Caco-2 (cell line): Measurements from ENCODE around the gene DNAH8. TPM values are rescaled to one million over a fixed set of nuclear protein-coding genes. Genes with fewer than 3 reads are reported as not detected.

Experiments
- BruUV-seq: library from RNA; stranded (reverse); fragments of 400-500 nt; replicated peaks from 2 replicates; lab custom pipeline; 2021; lab: Mats Ljungman, UMichigan
- CTCF ChIA-PET: fragments of 300-600 bp; sonication (Branson Sonifier 250); formaldehyde crosslinking; loops from one replicate; lab custom pipeline; 2022; ENCODE audit warnings: antibody characterized with exemption; lab: Charles Lee
- POLR2A ChIA-PET: fragments of 300-600 bp; sonication (Branson Sonifier 250); formaldehyde crosslinking; loops from one replicate; lab custom pipeline; 2022; ENCODE audit warnings: antibody characterized with exemption; lab: Charles Lee
- DNase-seq, 2 experiments: peaks; one replicate each; pipeline versions ENCODE4 v3.0.0 to v3.0.0-alpha.2; 2020 to 2022
- H3K27me3 ChIP-seq: replicated peaks from 2 replicates; pipeline ENCODE4 v1.6.0; 2011; ENCODE audit warnings: low read length; ENCODE audit not compliant: control insufficient read depth, insufficient read depth
- H3K36me3 ChIP-seq: 2 replicates; pipeline ENCODE4 v1.5.1; 2011; ENCODE audit warnings: low read length; ENCODE audit not compliant: control insufficient read depth, insufficient read depth
- H3K4me1 ChIP-seq: fragments of 250-450 bp; sonication (Bioruptor Pico); 2 replicates; pipeline ENCODE4 v1.5.1; 2020; ENCODE audit warnings: mild to moderate bottlenecking
- H3K4me3 ChIP-seq: 2 replicates; pipeline ENCODE4 v1.5.1; 2011; ENCODE audit warnings: low read depth, mild to moderate bottlenecking, control low read depth, low read length
- H3K9me3 ChIP-seq: fragments of 250-450 bp; sonication (Bioruptor Pico); 2 replicates; pipeline ENCODE4 v1.5.1; 2020; ENCODE audit warnings: mild to moderate bottlenecking, moderate library complexity
- H3K27ac Mint-ChIP-seq: one replicate; pipeline ENCODE4 v1.8.0; 2022; ENCODE audit warnings: mixed read lengths; ENCODE audit not compliant: unreplicated experiment
- H3K27me3 Mint-ChIP-seq: one replicate; pipeline ENCODE4 v1.8.0; 2022; ENCODE audit warnings: mixed read lengths; ENCODE audit not compliant: insufficient read depth, unreplicated experiment
- H3K36me3 Mint-ChIP-seq: one replicate; pipeline ENCODE4 v1.8.0; 2022; ENCODE audit warnings: mild to moderate bottlenecking, mixed read lengths; ENCODE audit not compliant: insufficient read depth, unreplicated experiment
- H3K4me1 Mint-ChIP-seq: one replicate; pipeline ENCODE4 v1.8.0; 2022; ENCODE audit warnings: low read depth, mixed read lengths; ENCODE audit not compliant: unreplicated experiment
- H3K4me3 Mint-ChIP-seq: one replicate; pipeline ENCODE4 v1.8.0; 2022; ENCODE audit warnings: mild to moderate bottlenecking, moderate library complexity, mixed read lengths; ENCODE audit not compliant: unreplicated experiment
- H3K9me3 Mint-ChIP-seq: one replicate; pipeline ENCODE4 v1.8.0; 2022; ENCODE audit warnings: mixed read lengths; ENCODE audit not compliant: unreplicated experiment
- intact Hi-C: fragments of 100-400 bp; cut with micrococcal nuclease; formaldehyde crosslinking; loops from one replicate; pipeline ENCODE4 v1.10.0; 2022; ENCODE audit not compliant: unreplicated experiment
- total RNA-seq: library from RNA; stranded (reverse); gene quantifications from 2 replicates; pipeline ENCODE4 v1.2.3, GENCODE V29; 2022
- TF ChIP-seq, protein P1 (sequence below), 2 experiments: fragments of 200-600 bp in 1 of 2; IDR thresholded peaks; 1 replicate in 1 of 2; 2 replicates in 1 of 2; pipeline versions ENCODE4 v1.5.1 to v1.8.0; 2011 to 2022; ENCODE audit warnings: antibody characterized with exemption in 1 of 2, control low read depth in 1 of 2, inconsistent platforms in 1 of 2, low read depth in 1 of 2, low read length in 1 of 2, mild to moderate bottlenecking in 1 of 2, moderate library complexity in 1 of 2; ENCODE audit not compliant: insufficient read depth in 1 of 2, severe bottlenecking in 1 of 2, unreplicated experiment in 1 of 2

Gene DNAH8
- total RNA-seq, 1 experiment from 2014 or later: not detected

GRCh38 chr6:38942442-38942841 is 227.3 kb downstream of the DNAH8 start:
- Histone ChIP-seq H3K4me1 (no peaks in the 10 kb centered on the region), H3K36me3 (no peaks in the 10 kb centered on the region), H3K27me3 (no peaks in the 10 kb centered on the region), H3K9me3 (no peaks in the 10 kb centered on the region), H3K4me3 (no peak overlapping the region)
- no TSS peak for BruUV-seq
- POLR2A ChIA-PET: no interaction called here
- Mint-ChIP-seq H3K27ac (no peak overlapping the region), H3K4me3 (no peak overlapping the region), H3K27me3 (peaks cover 13% of the 10 kb centered on the region), H3K9me3 (no peaks in the 10 kb centered on the region), H3K36me3 (no peaks in the 10 kb centered on the region), H3K4me1 (no peaks in the 10 kb centered on the region)
- intact Hi-C loops: no loop called here
- TF ChIP-seq, protein P1, sequence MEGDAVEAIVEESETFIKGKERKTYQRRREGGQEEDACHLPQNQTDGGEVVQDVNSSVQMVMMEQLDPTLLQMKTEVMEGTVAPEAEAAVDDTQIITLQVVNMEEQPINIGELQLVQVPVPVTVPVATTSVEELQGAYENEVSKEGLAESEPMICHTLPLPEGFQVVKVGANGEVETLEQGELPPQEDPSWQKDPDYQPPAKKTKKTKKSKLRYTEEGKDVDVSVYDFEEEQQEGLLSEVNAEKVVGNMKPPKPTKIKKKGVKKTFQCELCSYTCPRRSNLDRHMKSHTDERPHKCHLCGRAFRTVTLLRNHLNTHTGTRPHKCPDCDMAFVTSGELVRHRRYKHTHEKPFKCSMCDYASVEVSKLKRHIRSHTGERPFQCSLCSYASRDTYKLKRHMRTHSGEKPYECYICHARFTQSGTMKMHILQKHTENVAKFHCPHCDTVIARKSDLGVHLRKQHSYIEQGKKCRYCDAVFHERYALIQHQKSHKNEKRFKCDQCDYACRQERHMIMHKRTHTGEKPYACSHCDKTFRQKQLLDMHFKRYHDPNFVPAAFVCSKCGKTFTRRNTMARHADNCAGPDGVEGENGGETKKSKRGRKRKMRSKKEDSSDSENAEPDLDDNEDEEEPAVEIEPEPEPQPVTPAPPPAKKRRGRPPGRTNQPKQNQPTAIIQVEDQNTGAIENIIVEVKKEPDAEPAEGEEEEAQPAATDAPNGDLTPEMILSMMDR (IDR thresholded peaks at IDR 0.05; ENCODE audit: insufficient read depth in 1 of 2, low read depth in 1 of 2, low read length in 1 of 2, severe bottlenecking in 1 of 2, unreplicated experiment in 1 of 2): no peak
- CTCF ChIA-PET: no interaction called here
- DNase-seq: no peak

DNA sequence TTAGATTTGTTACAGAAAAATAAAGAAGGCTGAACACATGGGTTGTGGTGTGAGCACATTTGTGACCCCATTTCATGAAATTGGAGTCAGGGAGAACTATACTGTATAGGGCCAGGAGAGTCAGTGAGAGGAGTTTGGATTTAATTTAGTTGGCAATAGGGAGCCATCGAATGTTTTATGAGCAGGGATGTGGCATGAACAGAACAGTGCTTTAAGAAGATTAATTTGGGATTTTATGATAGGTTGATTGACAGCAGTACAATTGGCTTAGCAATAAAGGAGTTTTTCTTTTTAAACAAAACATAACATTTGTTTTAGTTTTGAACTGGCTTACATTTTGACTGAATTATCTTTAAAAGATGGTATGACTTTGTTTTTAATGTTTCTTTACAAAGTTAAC is 227.9 kb downstream of the DNAH8 start:
- CTCF ChIA-PET: interaction anchor here (0.6 kb wide), 1 partner anchor 1243 kb away, joined by 3 read pairs; no protein-coding TSS in a partner anchor
- no peaks in the 10 kb centered on the region for H3K4me1 ChIP-seq
- peaks cover 11% of the 10 kb centered on the region for H3K27me3 Mint-ChIP-seq
- POLR2A ChIA-PET: no interaction called here
- H3K36me3 Mint-ChIP-seq: no peaks in the 10 kb centered on the region
- TF ChIP-seq, protein P1 (IDR thresholded peaks at IDR 0.05; ENCODE audit: insufficient read depth in 1 of 2, low read depth in 1 of 2, low read length in 1 of 2, severe bottlenecking in 1 of 2, unreplicated experiment in 1 of 2): no peak
- H3K9me3 Mint-ChIP-seq: no peaks in the 10 kb centered on the region
- intact Hi-C loops: no loop called here
- no peak overlapping the region for H3K27ac Mint-ChIP-seq
- no peak for DNase-seq
- no peak overlapping the region for H3K4me3 Mint-ChIP-seq
- no peaks in the 10 kb centered on the region for H3K27me3 ChIP-seq
- no peaks in the 10 kb centered on the region for H3K9me3 ChIP-seq
- no peak overlapping the region for H3K4me3 ChIP-seq
- H3K36me3 ChIP-seq: no peaks in the 10 kb centered on the region
- BruUV-seq: no TSS peak
- H3K4me1 Mint-ChIP-seq: no peaks in the 10 kb centered on the region

- no peak overlapping the region for H3K27ac Mint-ChIP-seq
- CTCF ChIA-PET: no interaction called here
- intact Hi-C loops: no loop called here
- peaks cover 11% of the 10 kb centered on the region for H3K27me3 Mint-ChIP-seq
- H3K4me1 ChIP-seq: no peaks in the 10 kb centered on the region
- no TSS peak for BruUV-seq
- no peaks in the 10 kb centered on the region for H3K36me3 Mint-ChIP-seq
- DNase-seq: no peak
- POLR2A ChIA-PET: no interaction called here
- no peak overlapping the region for H3K4me3 ChIP-seq
- H3K36me3 ChIP-seq: no peaks in the 10 kb centered on the region
- H3K9me3 ChIP-seq: no peaks in the 10 kb centered on the region
- H3K4me3 Mint-ChIP-seq: no peak overlapping the region
- no peaks in the 10 kb centered on the region for H3K27me3 ChIP-seq
- H3K4me1 Mint-ChIP-seq: no peaks in the 10 kb centered on the region
- TF ChIP-seq, protein P1 (IDR thresholded peaks at IDR 0.05; ENCODE audit: insufficient read depth in 1 of 2, low read depth in 1 of 2, low read length in 1 of 2, severe bottlenecking in 1 of 2, unreplicated experiment in 1 of 2): no peak
- no peaks in the 10 kb centered on the region for H3K9me3 Mint-ChIP-seq
Observed at GRCh38 chr6:38943964-38944363, 228.9 kb downstream of the DNAH8 start.
